Caki2 (cell line): ENCODE data around the gene ZFYVE21. TPM values are rescaled to one million over a fixed set of nuclear protein-coding genes. Genes with fewer than 3 reads are reported as not detected.

Experiments used
- DNase-seq: peaks from one replicate; pipeline ENCODE4 v3.0.0-alpha.2; 2015; ENCODE audit warnings: low read depth
- in situ Hi-C: cut with HindIII; loops from 2 replicates; pipeline ENCODE4 v1.10.0; 2016; ENCODE audit warnings: low sequenced_read_pairs, low pct_unique_long_range_greater_than_20kb, mixed read lengths
- total RNA-seq: library from RNA; depleted of rRNA; stranded (reverse); fragments of >200 nt; shearing (Covaris generic); gene quantifications from 2 replicates; pipeline ENCODE4 v1.2.3, GENCODE V29; 2014; ENCODE audit warnings: low replicate concordance

ZFYVE21 gene
- total RNA-seq, 1 experiment from 2014 or later: 12.3 TPM

GRCh38 chr14:103731481-103731880, 15.9 kb downstream of the ZFYVE21 start:
- in situ Hi-C loops: no loop called here
- no peak for DNase-seq

- no peak for DNase-seq
- in situ Hi-C loops: no loop called here
Measured at GRCh38 chr14:103731916-103732867, 16.6 kb downstream of the ZFYVE21 start.

DNA sequence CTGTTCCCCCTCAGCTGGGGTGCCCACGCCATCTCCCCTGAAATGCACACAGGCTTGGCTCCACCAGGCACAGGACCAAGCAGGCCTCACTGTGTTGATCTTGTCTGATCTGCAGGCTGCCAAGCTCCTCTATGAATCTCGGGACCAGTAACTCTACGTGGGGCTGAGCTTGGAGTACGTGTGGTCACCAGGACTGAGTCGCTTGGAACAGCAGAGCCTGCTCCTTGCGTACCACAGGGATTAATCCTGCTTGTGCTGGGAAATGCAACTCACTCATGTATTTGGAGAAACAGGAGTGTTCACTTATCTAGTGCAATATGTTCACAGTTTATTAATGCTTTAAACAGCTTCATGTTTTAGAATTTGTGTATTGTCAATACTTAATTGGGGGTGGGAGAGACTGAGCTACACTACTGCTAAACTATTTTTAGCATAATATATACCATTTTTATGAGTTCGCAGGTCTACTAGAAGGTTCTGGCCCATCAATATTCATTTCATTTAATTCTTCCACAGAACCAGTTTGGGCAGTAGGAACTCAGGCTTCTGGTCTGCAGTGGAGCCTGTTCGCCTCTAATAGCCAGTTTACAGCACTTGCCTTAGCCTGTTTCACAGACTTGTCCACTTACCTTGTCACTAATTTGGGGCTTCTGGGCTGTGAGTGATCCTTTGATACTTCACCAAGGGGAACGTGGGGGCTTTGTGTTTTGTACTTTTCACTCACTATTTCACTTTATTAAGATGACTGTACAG, 17.4 kb downstream of the ZFYVE21 start:
- in situ Hi-C loops: no loop called here

GRCh38 chr14:103733651-103734050, 18.0 kb downstream of the ZFYVE21 start:
- in situ Hi-C loops: no loop called here
- peak; percentile 8 for DNase-seq

More for the DNA sequence above, 17.4 kb downstream of the ZFYVE21 start:
- DNase-seq: no peak

- no peak for DNase-seq
- in situ Hi-C loops: no loop called here
Measured at GRCh38 chr14:103734081-103734888, 18.7 kb downstream of the ZFYVE21 start.

GRCh38 chr14:103735022-103735421, 19.4 kb downstream of the ZFYVE21 start:
- no peak for DNase-seq
- in situ Hi-C loops: no loop called here

GRCh38 chr14:103735439-103735814, 19.8 kb downstream of the ZFYVE21 start:
- in situ Hi-C loops: no loop called here
- no peak for DNase-seq

DNA sequence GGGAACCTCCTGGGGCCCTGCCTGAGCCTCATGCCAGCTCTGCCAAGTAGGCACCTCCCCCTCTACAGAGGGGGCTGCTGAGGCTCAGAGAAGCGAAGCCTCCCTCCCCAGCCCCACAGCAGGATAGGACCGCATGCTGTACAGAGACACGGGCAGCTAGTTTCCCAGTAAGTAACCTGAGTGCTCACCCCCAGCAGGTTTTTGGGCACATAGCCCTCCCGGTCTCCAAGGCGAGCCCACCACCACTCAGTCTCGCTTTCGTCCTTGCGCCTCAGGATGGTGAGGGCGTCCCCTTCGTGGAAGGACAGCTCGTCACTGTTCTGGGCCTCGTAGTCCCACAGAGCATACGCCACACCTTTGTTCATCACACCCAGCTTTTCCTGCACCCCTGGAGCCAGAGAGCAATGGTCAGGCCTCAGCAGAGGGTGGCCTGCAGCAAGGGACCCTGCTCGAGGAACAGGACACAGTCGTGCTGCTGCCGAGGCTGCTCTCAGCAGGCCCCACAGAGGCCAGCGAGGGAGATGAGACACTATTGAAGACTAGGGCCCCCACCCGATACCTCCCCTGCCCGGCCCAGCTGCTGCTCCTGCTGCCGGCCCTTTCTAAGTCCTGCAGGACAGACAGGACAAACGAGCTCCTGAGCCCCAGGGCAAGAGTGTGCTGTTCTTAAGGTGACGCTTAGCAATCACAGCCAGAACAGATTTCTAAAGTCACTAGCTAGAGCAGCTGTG, 20.4 kb downstream of the ZFYVE21 start:
- in situ Hi-C loops: no loop called here
- DNase-seq: no peak

GRCh38 chr14:103736546-103737431, 21.2 kb downstream of the ZFYVE21 start:
- no peak for DNase-seq
- in situ Hi-C loops: no loop called here

GRCh38 chr14:103737432-103738045, 21.9 kb downstream of the ZFYVE21 start:
- in situ Hi-C loops: no loop called here
- no peak for DNase-seq

- no peak for DNase-seq
- in situ Hi-C loops: no loop called here
Measured at GRCh38 chr14:103738166-103738565, 22.6 kb downstream of the ZFYVE21 start.

GRCh38 chr14:103738701-103739451, 23.3 kb downstream of the ZFYVE21 start:
- in situ Hi-C loops: no loop called here
- DNase-seq: no peak

DNA sequence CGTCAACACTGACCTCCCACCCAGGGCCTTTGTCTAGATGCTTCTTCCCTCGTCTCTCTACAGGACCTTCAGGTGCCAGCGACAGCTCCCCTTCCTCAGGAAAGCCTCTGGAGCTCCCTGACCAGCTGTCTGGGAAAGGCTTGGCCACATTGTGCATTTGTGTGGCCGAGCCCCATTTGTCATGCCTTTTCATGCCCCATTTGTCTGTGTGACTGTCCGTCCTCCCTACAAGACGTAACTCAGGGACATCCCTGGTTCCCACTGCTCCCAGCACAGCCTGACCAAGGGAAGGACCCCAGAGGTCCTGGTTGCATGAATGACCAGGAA, 23.8 kb downstream of the ZFYVE21 start:
- in situ Hi-C loops: no loop called here

GRCh38 chr14:103739793-103740501, 24.3 kb downstream of the ZFYVE21 start:
- no peak for DNase-seq
- in situ Hi-C loops: no loop called here

More for the DNA sequence above, 23.8 kb downstream of the ZFYVE21 start:
- DNase-seq: no peak

DNA sequence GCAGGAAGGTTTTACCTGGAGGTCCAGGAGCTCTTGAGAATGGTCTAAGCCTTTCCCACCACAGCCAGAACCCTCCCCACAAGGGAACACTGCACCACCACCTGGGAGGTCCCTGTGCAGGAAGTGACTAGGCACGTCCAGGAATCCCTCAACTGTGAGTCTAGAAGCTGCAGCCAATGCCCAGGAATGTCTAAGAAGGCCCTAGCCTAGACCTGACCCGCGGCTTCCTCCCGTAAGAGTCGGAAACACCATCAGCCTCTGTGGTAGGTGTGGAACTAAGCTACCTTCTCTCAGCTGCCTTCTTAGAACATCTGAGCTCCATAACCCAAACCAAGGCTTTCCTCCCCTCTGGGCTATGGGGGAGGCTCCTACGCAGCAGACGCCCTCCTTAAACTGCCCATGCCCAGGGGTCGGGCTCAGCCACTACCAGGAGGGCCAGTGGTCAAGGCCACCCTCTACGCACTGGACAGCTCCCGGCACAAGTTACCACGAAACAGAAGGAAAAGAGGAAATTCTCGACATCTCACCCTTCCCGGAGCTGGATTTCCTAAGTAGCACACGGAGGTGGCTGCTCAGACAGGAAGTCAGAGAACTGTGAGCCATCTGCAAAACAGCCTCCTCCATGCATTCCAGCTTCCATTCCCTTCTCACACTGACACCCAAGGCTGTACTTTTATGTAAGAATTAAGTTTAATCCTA, 25.5 kb downstream of the ZFYVE21 start:
- DNase-seq: no peak
- in situ Hi-C loops: no loop called here
